Right lobe of liver (tissue), 6 donors: ENCODE results near the gene GSS. TPM values are rescaled to one million over a fixed set of nuclear protein-coding genes. Genes with fewer than 3 reads are reported as not detected.
"Not testable (repeated sequence)": the region's sequence is repeated elsewhere in the genome, so short reads cannot be mapped to it uniquely, and the experiment has no call there.

Experiments used
- ATAC-seq, 4 donors: fragments of 200-7000 bp; cut with Tn5 transposase; one replicate each; pipeline ENCODE4 v1.9.1; 2020; ENCODE audit warnings: mild to moderate bottlenecking in 4 of 4, moderate library complexity in 4 of 4
- DNase-seq, 3 donors: peaks; one replicate each; pipeline ENCODE4 v3.0.0-alpha.2; 2020
- H3K27ac ChIP-seq, 3 donors: fragments of 200-600 bp; one replicate each; pipeline ENCODE4 v1.8.0; 2022
- H3K27me3 ChIP-seq, 2 donors: fragments of 200-600 bp; one replicate each; pipeline ENCODE4 v1.8.0; 2022
- H3K36me3 ChIP-seq, 4 donors: fragments of 200-600 bp; sonication (generic) in 1 of 4; one replicate each; pipeline versions ENCODE4 v1.5.1 to v1.8.0; 2017 to 2022; ENCODE audit warnings: control low read depth in 1 of 4
- H3K4me1 ChIP-seq, 4 donors: fragments of 200-600 bp; sonication (generic) in 1 of 4; one replicate each; pipeline versions ENCODE4 v1.5.1 to v1.8.0; 2017 to 2022; ENCODE audit warnings: control low read depth in 1 of 4
- H3K4me3 ChIP-seq, 3 donors: fragments of 200-600 bp; one replicate each; pipeline ENCODE4 v1.8.0; 2022
- H3K9me3 ChIP-seq, 4 donors: fragments of 200-600 bp; sonication (generic) in 1 of 4; one replicate each; pipeline versions ENCODE4 v1.5.1 to v1.8.0; 2017 to 2022; ENCODE audit warnings: control low read depth in 1 of 4
- POLR2A ChIP-seq: fragments of 450-650 bp; IDR thresholded peaks from one replicate; pipeline ENCODE4 v1.6.1; 2017; ENCODE audit warnings: antibody characterized with exemption, mild to moderate bottlenecking
- WGBS: methylation state at CpG from one replicate; pipeline ENCODE4 v1.1.6; 2018; ENCODE audit warnings: low coverage, low lambda C conversion rate; ENCODE audit not compliant: insufficient coverage; ENCODE audit errors: missing lambda C conversion rate; 5-methylcytosine and 5-hydroxymethylcytosine counted together
- intact Hi-C, 2 donors: fragments of 100-400 bp; cut with DNase I; formaldehyde crosslinking; loops; one replicate each; pipeline versions ENCODE4 v1.11.2 to v1.14.1; 2022
- total RNA-seq, 6 experiments: library from RNA; depleted of rRNA in 2 of 6; stranded (reverse); fragments of >200 nt in 2 of 6; fragmentation: NEBNext Ultra II Directional in 3 of 6; extraction: Animal tissue kit (Norgen Biotek cat#: 25700) in 3 of 6; gene quantifications; one replicate each; pipeline versions ENCODE4 v1.1.0 to v1.2.4, GENCODE V29; 2016 to 2023
- TF ChIP-seq, protein P1 (sequence below), 4 donors: fragments of 200-600 bp in 3 of 4; fragments of 450-650 bp in 1 of 4; IDR thresholded peaks; one replicate each; pipeline versions ENCODE4 v1.5.1 to v1.8.0; 2016 to 2022; ENCODE audit warnings: antibody characterized with exemption in 4 of 4, mild to moderate bottlenecking in 2 of 4
- donor health status: DM: no; HTN: yes; CAD: no.
- donor health status: DM: no; HTN: no; CAD: no.
- donor health status: DM: no; HTN: no; CAD: no.
- donor health status: DM: no; HTN: yes; CAD: no.
- donor health status: DM: no; HTN: yes; CAD: no.

The GSS gene
- total RNA-seq, 6 experiments from 2014 or later: 25.9 to 63.6 (median 31.7) TPM

DNA sequence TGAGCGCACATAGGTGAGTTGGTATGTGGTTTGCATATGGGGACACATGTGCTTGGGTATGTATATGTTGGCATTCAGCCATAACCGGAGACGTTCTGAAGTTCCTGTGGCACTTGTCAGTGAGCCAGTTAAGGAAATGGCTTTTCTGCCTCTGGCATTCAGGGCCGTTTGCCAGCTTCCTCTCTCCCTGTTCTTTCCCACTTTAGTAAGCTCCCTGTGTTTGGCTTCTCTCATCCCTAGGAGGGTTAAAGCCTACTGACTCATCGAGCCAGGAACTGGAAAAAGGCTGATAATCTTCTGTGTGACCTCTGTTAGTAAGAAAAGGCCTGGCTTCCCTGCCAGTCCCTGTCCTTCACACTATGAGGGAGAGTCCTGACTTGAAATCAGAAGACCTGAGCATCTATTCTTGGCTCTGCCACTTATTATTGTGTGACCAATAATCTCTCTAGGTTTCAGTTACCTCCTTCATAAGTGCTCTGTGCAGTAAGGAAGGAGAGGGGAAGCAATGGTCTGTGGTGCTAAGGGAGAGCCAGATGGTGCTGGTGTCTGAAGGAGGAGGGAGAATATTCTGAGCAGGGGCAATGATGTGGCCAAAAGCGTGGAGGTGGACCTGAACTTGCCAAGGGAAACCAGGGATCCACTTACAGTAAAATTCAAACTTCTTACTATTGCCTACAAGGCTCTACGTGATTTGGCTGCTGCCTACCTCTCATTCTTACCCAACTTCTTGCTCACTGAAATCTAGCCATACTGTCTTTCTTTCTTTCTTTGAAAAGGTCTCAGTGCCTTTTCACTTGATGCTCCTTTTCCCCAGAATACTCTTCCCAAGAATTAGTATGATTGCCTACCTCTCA, 47.8 kb downstream of the GSS start:
- peaks cover 0 to 23% (median 9%) of the 10 kb centered on the region in 4 donors for H3K4me1 ChIP-seq
- no peak for TF ChIP-seq POLR2A
- TF ChIP-seq, protein P1, sequence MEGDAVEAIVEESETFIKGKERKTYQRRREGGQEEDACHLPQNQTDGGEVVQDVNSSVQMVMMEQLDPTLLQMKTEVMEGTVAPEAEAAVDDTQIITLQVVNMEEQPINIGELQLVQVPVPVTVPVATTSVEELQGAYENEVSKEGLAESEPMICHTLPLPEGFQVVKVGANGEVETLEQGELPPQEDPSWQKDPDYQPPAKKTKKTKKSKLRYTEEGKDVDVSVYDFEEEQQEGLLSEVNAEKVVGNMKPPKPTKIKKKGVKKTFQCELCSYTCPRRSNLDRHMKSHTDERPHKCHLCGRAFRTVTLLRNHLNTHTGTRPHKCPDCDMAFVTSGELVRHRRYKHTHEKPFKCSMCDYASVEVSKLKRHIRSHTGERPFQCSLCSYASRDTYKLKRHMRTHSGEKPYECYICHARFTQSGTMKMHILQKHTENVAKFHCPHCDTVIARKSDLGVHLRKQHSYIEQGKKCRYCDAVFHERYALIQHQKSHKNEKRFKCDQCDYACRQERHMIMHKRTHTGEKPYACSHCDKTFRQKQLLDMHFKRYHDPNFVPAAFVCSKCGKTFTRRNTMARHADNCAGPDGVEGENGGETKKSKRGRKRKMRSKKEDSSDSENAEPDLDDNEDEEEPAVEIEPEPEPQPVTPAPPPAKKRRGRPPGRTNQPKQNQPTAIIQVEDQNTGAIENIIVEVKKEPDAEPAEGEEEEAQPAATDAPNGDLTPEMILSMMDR (IDR thresholded peaks at IDR 0.05): no peak
- H3K4me3 ChIP-seq: no peak overlapping the region
- peak overlapping the region in 1 of 3 donors; percentile 20 for H3K27ac ChIP-seq
- intact Hi-C loops: no loop called here
- WGBS: 39% methylated on average over 7 of the region's 7 CpGs
- H3K9me3 ChIP-seq: no peaks in the 10 kb centered on the region
- ATAC-seq (peak; percentile 70 to 91 (median 78)), DNase-seq (peak in 1 of 3 donors; percentile 38)
- no peaks in the 10 kb centered on the region for H3K27me3 ChIP-seq
- peaks cover 0 to 6% (median 0%) of the 10 kb centered on the region in 4 donors for H3K36me3 ChIP-seq

DNA sequence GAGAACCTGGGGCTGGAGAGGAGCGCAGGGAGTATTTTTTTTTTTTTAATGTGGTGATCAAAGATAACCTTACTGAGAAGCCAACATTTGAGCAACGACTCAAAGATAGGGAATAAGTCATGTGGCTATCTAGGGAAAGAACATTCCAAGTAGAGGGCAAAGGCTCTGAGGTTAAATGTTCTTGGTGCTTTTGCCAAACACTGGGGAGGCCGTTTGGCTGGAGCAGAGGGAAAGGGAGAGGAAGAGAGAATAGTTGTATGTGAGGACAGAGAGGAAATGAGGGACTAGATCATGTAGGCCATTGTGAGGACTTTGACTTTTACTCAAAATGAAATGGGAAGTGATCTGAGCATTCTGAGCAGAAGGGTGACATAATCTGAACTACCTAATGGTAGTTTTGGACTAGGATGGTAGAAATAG, 51.4 kb downstream of the GSS start:
- Histone ChIP-seq H3K36me3 (peaks cover 0 to 10% (median 0%) of the 10 kb centered on the region in 4 donors), H3K9me3 (no peaks in the 10 kb centered on the region), H3K27me3 (no peaks in the 10 kb centered on the region), H3K27ac (peak overlapping the region in 1 of 3 donors; percentile 13), H3K4me1 (peaks cover 0 to 15% (median 5%) of the 10 kb centered on the region in 4 donors), H3K4me3 (no peak overlapping the region)
- ATAC-seq (peak; percentile 31 to 68 (median 53)), DNase-seq (no peak)
- 33% methylated on average over 3 of the region's 3 CpGs for WGBS
- TF ChIP-seq, protein P1 (IDR thresholded peaks at IDR 0.05): no peak
- TF ChIP-seq POLR2A: no peak
- intact Hi-C loops: no loop called here

- H3K36me3 ChIP-seq, H3K27me3 ChIP-seq, DNase-seq, H3K9me3 ChIP-seq, ATAC-seq, H3K27ac ChIP-seq, H3K4me3 ChIP-seq, intact Hi-C loops: not testable (repeated sequence)
- 0% methylated on average over 1 of the region's 26 CpGs for WGBS
- H3K4me1 ChIP-seq: peaks cover 0 to 39% (median 8%) of the 10 kb centered on the region in 4 donors
Observed at GRCh38 chr20:34898731-34899130, 56.9 kb downstream of the GSS start.

GRCh38 chr20:34898129-34898528, 57.5 kb downstream of the GSS start:
- H3K27ac ChIP-seq, intact Hi-C loops, H3K4me3 ChIP-seq, H3K27me3 ChIP-seq, H3K36me3 ChIP-seq, DNase-seq, ATAC-seq, H3K9me3 ChIP-seq: not testable (repeated sequence)
- whole genome bisulfite sequencing: 82% methylated on average over 2 of the region's 3 CpGs
- peaks cover 0 to 34% (median 8%) of the 10 kb centered on the region in 4 donors for H3K4me1 ChIP-seq

GRCh38 chr20:34896086-34896621, 59.5 kb downstream of the GSS start:
- no peaks in the 10 kb centered on the region for H3K27me3 ChIP-seq
- no peaks in the 10 kb centered on the region for H3K9me3 ChIP-seq
- H3K4me1 ChIP-seq: peaks cover 0 to 40% (median 10%) of the 10 kb centered on the region in 4 donors
- DNase-seq (peak in 1 of 3 donors; percentile 72), ATAC-seq (peak; percentile 81 to 96 (median 90))
- no peak overlapping the region for H3K27ac ChIP-seq
- no peak for TF ChIP-seq POLR2A
- TF ChIP-seq, protein P1 (IDR thresholded peaks at IDR 0.05): no peak
- peaks cover 0 to 3% (median 0%) of the 10 kb centered on the region in 4 donors for H3K36me3 ChIP-seq
- 25% methylated on average over 1 of the region's 1 CpG for WGBS
- no peak overlapping the region for H3K4me3 ChIP-seq
- intact Hi-C loops: no loop called here
